ENCODE data around the gene CHD9.

- TF ChIP-seq, protein P1, sequence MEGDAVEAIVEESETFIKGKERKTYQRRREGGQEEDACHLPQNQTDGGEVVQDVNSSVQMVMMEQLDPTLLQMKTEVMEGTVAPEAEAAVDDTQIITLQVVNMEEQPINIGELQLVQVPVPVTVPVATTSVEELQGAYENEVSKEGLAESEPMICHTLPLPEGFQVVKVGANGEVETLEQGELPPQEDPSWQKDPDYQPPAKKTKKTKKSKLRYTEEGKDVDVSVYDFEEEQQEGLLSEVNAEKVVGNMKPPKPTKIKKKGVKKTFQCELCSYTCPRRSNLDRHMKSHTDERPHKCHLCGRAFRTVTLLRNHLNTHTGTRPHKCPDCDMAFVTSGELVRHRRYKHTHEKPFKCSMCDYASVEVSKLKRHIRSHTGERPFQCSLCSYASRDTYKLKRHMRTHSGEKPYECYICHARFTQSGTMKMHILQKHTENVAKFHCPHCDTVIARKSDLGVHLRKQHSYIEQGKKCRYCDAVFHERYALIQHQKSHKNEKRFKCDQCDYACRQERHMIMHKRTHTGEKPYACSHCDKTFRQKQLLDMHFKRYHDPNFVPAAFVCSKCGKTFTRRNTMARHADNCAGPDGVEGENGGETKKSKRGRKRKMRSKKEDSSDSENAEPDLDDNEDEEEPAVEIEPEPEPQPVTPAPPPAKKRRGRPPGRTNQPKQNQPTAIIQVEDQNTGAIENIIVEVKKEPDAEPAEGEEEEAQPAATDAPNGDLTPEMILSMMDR (IDR thresholded peaks at IDR 0.05), result no peak
- TF ChIP-seq POLR2A (IDR thresholded peaks at IDR 0.05), result no peak
Measured at GRCh38 chr16:53209877-53210276, 155.1 kb downstream of the CHD9 start.
